Measurements from ENCODE around the gene COL1A2.
A peak's percentile ranks its signal among the peaks of the same experiment; 100 is the strongest.

COL1A2 gene

DNA sequence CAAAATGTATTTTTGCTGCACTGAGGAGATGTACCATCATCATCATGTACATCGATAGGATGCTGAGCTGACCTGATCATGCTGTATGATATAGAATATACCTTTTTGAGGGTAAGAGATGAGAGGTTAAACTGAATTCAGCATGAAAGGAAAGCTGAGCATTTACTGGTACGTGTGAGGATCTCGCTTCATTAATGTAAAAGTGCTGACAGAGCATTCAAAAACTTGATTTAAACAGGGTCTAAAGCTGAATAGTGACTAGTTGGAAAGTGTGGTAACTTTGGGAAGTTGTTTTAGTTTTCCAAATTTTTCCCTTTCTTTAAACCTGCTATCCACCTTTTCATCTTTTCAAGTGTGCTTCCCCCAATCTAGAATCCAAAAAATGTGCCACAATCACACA is 28.5 kb upstream of the COL1A2 start:
- no peak overlapping the region for H3K4me3 ChIP-seq (ENCODE audit: low read length)
- no peaks in the 10 kb centered on the region for H3K9me3 ChIP-seq (replicated peaks; ENCODE audit: low read length)
- H3K27me3 ChIP-seq (ENCODE audit: control insufficient read depth, insufficient read depth, low read length), result no peaks in the 10 kb centered on the region
- H3K9ac ChIP-seq (ENCODE audit: low read depth, low read length), result no peak overlapping the region
- H3K36me3 ChIP-seq (ENCODE audit: insufficient read depth, low read length), result no peaks in the 10 kb centered on the region
- no peak overlapping the region for H3K4me2 ChIP-seq (ENCODE audit: low read length)
- peaks cover 38% of the 10 kb centered on the region for H3K4me1 ChIP-seq (ENCODE audit: control insufficient read depth, insufficient read depth, low read length)

DNA sequence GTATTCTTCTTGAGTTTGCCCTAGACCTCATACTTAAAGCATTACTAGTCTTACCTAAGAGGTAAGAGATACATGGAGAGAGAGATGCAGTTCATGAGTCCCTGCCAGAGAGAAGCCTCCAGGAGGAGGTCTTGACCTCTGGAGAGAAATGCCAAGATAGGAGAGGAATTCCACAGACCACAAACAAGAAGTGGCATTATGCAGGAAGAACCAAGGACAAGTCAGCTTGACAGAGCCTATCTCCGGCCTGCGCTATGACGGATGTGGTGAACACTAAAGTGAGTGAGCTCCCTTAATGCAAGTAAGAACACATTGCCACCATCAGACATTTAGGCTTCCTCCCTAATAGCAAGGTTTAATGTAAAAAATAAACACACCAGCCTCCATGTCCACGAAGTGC is 27.9 kb upstream of the COL1A2 start:
- H3K4me2 ChIP-seq (ENCODE audit: low read length), result no peak overlapping the region
- H3K4me3 ChIP-seq (ENCODE audit: low read length), result no peak overlapping the region
- H3K4me1 ChIP-seq (ENCODE audit: control insufficient read depth, insufficient read depth, low read length), result peaks cover 38% of the 10 kb centered on the region
- no peaks in the 10 kb centered on the region for H3K9me3 ChIP-seq (replicated peaks; ENCODE audit: low read length)
- no peaks in the 10 kb centered on the region for H3K27me3 ChIP-seq (ENCODE audit: control insufficient read depth, insufficient read depth, low read length)
- no peak overlapping the region for H3K9ac ChIP-seq (ENCODE audit: low read depth, low read length)
- H3K36me3 ChIP-seq (ENCODE audit: insufficient read depth, low read length), result no peaks in the 10 kb centered on the region

DNA sequence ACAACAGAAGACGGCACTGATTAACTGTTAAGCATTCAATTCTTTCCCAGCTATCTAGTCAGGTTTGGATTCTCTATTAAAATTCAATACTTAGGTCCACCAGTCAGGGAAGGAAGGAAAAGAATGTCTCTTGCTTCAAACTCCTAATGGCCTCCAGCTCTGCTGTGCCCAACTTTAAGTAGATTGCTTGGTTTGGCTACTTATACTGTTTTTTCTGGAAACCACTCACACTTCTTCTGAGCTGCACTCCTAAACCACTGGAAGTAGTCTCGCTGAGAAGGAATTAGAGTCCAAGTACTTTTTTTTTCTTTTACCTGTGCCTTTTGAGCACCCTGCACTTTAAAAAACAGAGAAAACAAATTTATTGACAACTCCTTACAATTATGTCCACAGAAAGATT is 26.7 kb upstream of the COL1A2 start:
- H3K36me3 ChIP-seq (ENCODE audit: insufficient read depth, low read length), result no peaks in the 10 kb centered on the region
- H3K4me1 ChIP-seq (ENCODE audit: control insufficient read depth, insufficient read depth, low read length), result peaks cover 38% of the 10 kb centered on the region
- H3K9me3 ChIP-seq (replicated peaks; ENCODE audit: low read length), result no peaks in the 10 kb centered on the region
- H3K4me3 ChIP-seq (ENCODE audit: low read length), result peak overlapping the region; percentile 33
- H3K4me2 ChIP-seq (ENCODE audit: low read length), result peak overlapping the region; percentile 71
- peak overlapping the region; percentile 57 for H3K9ac ChIP-seq (ENCODE audit: low read depth, low read length)
- H3K27me3 ChIP-seq (ENCODE audit: control insufficient read depth, insufficient read depth, low read length), result no peaks in the 10 kb centered on the region

DNA sequence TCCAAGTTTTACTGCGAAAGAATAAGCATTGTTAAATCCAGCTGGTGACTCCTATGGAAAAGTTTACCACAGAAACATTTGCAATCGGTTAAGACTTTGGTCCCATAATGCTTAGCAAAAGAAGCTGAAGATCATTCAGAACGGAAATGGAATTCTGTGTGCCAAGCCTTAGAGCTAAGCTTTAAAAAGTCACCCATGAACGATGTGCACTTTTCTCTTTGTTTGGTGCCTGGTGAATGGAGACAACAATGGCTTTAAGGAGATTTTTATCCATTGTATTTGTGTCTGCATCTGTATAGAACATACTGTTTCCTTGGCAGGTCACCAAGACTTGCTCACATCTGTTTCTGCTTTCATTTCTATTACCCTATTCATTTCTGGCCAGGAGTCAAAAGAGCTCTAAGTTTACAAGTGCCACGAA is 26.3 kb upstream of the COL1A2 start:
- H3K4me3 ChIP-seq (ENCODE audit: low read length), result peak overlapping the region; percentile 33
- no peaks in the 10 kb centered on the region for H3K27me3 ChIP-seq (ENCODE audit: control insufficient read depth, insufficient read depth, low read length)
- peak overlapping the region; percentile 57 for H3K9ac ChIP-seq (ENCODE audit: low read depth, low read length)
- H3K4me2 ChIP-seq (ENCODE audit: low read length), result peak overlapping the region; percentile 71
- H3K36me3 ChIP-seq (ENCODE audit: insufficient read depth, low read length), result no peaks in the 10 kb centered on the region
- H3K9me3 ChIP-seq (replicated peaks; ENCODE audit: low read length), result no peaks in the 10 kb centered on the region
- peaks cover 38% of the 10 kb centered on the region for H3K4me1 ChIP-seq (ENCODE audit: control insufficient read depth, insufficient read depth, low read length)

DNA sequence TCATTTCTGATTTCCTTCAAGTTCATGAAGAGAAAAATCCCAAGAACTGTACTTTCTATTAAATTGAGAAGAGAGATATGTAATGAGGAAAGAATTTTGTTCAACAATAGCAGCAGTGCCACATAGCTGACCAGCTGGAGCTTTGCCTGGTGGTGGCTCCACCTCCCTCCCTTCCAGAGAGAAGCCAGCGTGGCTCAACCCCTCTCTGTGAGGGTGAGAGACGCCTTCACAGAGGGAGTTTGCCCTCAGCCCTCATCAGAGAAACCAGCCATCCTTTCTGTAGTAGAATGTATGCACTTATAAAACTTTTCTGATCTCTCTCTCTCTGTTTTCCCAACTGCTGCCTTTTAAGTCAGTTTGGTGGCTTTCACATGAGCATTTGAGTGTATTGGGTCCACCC is 20.5 kb upstream of the COL1A2 start:
- Histone ChIP-seq H3K4me3 (ENCODE audit: low read length) (peak overlapping the region; percentile 60), H3K36me3 (ENCODE audit: insufficient read depth, low read length) (no peaks in the 10 kb centered on the region), H3K4me1 (ENCODE audit: control insufficient read depth, insufficient read depth, low read length) (peaks cover 40% of the 10 kb centered on the region), H3K9ac (ENCODE audit: low read depth, low read length) (peak overlapping the region; percentile 89), H3K27me3 (ENCODE audit: control insufficient read depth, insufficient read depth, low read length) (no peaks in the 10 kb centered on the region), H3K9me3 (replicated peaks; ENCODE audit: low read length) (no peaks in the 10 kb centered on the region), H3K4me2 (ENCODE audit: low read length) (peak overlapping the region; percentile 83)

DNA sequence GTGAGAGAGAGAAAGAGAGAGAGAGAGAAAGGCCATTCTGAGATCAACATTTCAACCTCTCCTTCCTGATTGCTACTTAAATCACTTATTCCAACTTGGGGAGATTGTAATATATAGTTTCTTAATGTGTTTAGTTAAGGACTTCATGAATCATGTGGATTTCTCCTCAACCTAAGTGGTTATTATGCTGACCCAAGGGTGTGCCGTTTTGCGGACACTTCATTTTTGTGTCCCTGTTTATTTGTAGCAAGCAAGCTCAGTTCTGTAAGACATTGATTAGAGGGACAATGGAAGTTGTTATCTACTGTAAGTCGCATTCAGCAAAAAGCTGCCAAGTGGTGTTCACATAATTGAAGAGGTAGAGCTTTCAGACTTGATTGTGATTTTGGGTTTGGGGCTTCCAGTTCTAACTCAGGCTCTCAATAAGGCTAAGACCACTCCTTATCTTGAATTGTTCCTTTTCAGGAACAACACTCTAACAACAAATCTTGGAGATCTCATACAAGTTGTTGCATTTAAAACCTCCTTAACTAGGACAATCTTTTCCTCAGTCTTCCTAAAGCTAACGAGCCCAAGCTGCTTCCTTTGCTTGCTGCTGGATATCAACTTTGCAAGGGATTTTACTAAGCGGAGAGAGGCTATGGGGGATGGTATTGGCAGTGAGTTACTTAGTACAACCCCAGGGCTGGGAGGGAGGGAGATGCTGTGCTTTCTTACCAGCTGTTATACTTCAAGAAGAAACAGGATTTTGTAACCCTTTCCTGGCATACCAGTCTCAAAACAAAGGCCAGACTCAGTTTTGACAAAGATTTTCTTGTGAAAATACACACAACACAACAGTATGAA is 19.8 kb upstream of the COL1A2 start:
- peak overlapping the region; percentile 89 for H3K9ac ChIP-seq (ENCODE audit: low read depth, low read length)

DNA sequence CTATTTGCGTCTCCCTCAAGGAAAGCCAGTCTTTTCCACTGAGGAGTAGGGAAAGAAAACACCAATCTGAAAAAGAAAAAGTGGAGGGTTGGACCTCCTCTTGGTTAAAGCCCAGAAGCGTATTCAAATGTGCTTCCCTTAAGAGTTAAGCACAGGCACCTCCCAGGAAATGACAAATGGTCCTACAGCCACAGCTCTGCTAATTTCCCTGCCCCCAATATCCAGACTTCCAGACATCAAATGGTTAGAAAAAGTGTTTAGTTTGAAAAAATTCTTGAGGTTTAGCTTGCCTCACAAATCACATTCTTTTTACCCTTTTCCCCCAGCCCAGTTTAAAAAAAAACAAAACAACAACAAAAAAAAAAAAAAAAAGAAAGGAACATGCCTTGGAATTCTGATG is 19.0 kb upstream of the COL1A2 start:
- no peaks in the 10 kb centered on the region for H3K36me3 ChIP-seq (ENCODE audit: insufficient read depth, low read length)
- H3K9ac ChIP-seq (ENCODE audit: low read depth, low read length), result peak overlapping the region; percentile 89
- H3K4me2 ChIP-seq (ENCODE audit: low read length), result peak overlapping the region; percentile 83
- no peaks in the 10 kb centered on the region for H3K9me3 ChIP-seq (replicated peaks; ENCODE audit: low read length)
- peaks cover 45% of the 10 kb centered on the region for H3K4me1 ChIP-seq (ENCODE audit: control insufficient read depth, insufficient read depth, low read length)
- H3K4me3 ChIP-seq (ENCODE audit: low read length), result peak overlapping the region; percentile 60
- no peaks in the 10 kb centered on the region for H3K27me3 ChIP-seq (ENCODE audit: control insufficient read depth, insufficient read depth, low read length)

More for the DNA sequence above, 19.8 kb upstream of the COL1A2 start:
- peaks cover 38% of the 10 kb centered on the region for H3K4me1 ChIP-seq (ENCODE audit: control insufficient read depth, insufficient read depth, low read length)
- peak overlapping the region; percentile 60 for H3K4me3 ChIP-seq (ENCODE audit: low read length)
- H3K9me3 ChIP-seq (replicated peaks; ENCODE audit: low read length), result no peaks in the 10 kb centered on the region
- H3K36me3 ChIP-seq (ENCODE audit: insufficient read depth, low read length), result no peaks in the 10 kb centered on the region
- H3K4me2 ChIP-seq (ENCODE audit: low read length), result peak overlapping the region; percentile 83
- no peaks in the 10 kb centered on the region for H3K27me3 ChIP-seq (ENCODE audit: control insufficient read depth, insufficient read depth, low read length)

DNA sequence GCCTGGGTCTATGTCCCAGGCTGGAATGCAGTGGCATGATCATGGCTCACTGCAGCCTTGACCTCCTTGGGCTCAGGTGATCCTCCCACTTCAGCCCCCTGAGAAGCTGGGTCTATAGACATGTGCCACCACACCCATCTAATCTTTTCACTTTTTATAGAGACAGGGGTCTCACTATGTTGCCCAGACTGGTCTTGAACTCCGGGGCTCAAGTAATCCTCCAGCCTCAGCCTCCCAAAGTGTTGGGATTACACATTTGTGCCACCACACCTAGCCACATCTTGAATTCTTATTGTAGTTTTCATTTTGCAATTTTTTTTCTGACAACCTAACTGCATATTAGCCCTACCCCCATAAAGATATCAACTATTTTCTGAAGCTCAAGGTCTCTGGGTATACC is 18.4 kb upstream of the COL1A2 start:
- H3K27me3 ChIP-seq (ENCODE audit: control insufficient read depth, insufficient read depth, low read length), result no peaks in the 10 kb centered on the region
- peaks cover 47% of the 10 kb centered on the region for H3K4me1 ChIP-seq (ENCODE audit: control insufficient read depth, insufficient read depth, low read length)
- no peak overlapping the region for H3K4me3 ChIP-seq (ENCODE audit: low read length)
- H3K4me2 ChIP-seq (ENCODE audit: low read length), result peak overlapping the region; percentile 83
- no peaks in the 10 kb centered on the region for H3K9me3 ChIP-seq (replicated peaks; ENCODE audit: low read length)
- H3K9ac ChIP-seq (ENCODE audit: low read depth, low read length), result peak overlapping the region; percentile 89
- no peaks in the 10 kb centered on the region for H3K36me3 ChIP-seq (ENCODE audit: insufficient read depth, low read length)

DNA sequence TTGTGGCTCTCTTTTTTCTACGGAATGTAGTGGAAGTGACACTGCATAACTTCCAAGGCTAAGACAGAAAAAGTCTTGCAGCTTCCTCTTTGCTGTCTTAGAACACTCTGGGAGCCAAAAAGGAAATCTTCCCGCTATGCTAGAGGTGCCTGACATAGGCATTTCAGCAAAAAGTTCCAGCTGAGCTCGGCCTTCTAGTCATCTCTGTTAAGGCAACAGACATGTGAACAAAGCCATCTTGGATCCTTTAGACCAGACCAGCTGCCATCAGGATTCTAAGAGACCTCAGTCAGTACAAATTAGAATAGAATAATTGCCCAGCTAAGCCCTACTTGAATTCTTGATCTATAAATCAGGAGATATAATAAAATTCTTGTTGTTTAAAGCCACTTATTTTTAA is 16.3 kb upstream of the COL1A2 start:
- Histone ChIP-seq H3K27me3 (ENCODE audit: control insufficient read depth, insufficient read depth, low read length) (no peaks in the 10 kb centered on the region), H3K36me3 (ENCODE audit: insufficient read depth, low read length) (no peaks in the 10 kb centered on the region), H3K9me3 (replicated peaks; ENCODE audit: low read length) (no peaks in the 10 kb centered on the region), H3K9ac (ENCODE audit: low read depth, low read length) (no peak overlapping the region), H3K4me3 (ENCODE audit: low read length) (no peak overlapping the region), H3K4me1 (ENCODE audit: control insufficient read depth, insufficient read depth, low read length) (peaks cover 67% of the 10 kb centered on the region), H3K4me2 (ENCODE audit: low read length) (no peak overlapping the region)

DNA sequence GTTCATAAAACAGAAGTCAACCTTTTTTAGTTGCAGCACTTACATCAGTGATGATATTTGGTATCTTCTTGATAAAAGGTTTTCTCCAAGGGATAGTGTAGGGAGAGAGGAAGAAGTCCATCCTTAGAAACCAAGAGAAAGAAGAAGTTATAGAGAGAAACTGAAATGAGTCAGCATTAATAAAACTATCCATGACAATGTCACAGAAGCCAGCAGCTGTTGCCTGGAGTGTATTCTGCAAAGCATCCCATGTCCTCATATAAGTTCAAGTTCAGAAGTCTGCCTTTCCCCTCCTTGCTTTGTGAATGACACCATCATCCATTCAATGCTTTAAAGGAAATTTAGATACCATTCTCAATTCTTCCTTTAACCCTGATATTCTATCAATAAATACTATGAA is 14.4 kb upstream of the COL1A2 start:
- no peak overlapping the region for H3K4me3 ChIP-seq (ENCODE audit: low read length)
- no peaks in the 10 kb centered on the region for H3K9me3 ChIP-seq (replicated peaks; ENCODE audit: low read length)
- no peaks in the 10 kb centered on the region for H3K27me3 ChIP-seq (ENCODE audit: control insufficient read depth, insufficient read depth, low read length)
- peaks cover 50% of the 10 kb centered on the region for H3K4me1 ChIP-seq (ENCODE audit: control insufficient read depth, insufficient read depth, low read length)
- no peak overlapping the region for H3K9ac ChIP-seq (ENCODE audit: low read depth, low read length)
- H3K36me3 ChIP-seq (ENCODE audit: insufficient read depth, low read length), result no peaks in the 10 kb centered on the region
- no peak overlapping the region for H3K4me2 ChIP-seq (ENCODE audit: low read length)

DNA sequence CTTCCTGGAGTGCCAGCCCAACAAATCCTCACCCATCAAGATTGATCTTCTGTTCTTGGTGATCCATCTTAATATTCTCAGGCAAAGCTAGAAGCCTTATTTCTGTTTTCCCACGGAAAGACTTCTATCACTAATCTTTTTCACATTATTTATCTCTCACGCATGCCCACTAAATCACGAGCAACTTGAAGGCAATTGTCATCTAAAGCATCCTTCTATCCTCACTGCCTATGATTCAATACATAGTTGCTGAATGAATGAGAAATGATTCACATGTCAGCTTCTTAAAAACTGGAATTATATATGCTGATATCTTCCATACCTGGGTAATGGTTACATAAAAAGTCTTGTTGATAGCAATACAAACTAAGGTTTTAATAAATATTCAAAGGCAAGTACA is 12.6 kb upstream of the COL1A2 start:
- Histone ChIP-seq H3K4me3 (ENCODE audit: low read length) (peak overlapping the region; percentile 42), H3K9ac (ENCODE audit: low read depth, low read length) (no peak overlapping the region), H3K36me3 (ENCODE audit: insufficient read depth, low read length) (no peaks in the 10 kb centered on the region), H3K9me3 (replicated peaks; ENCODE audit: low read length) (no peaks in the 10 kb centered on the region), H3K27me3 (ENCODE audit: control insufficient read depth, insufficient read depth, low read length) (no peaks in the 10 kb centered on the region), H3K4me1 (ENCODE audit: control insufficient read depth, insufficient read depth, low read length) (peaks cover 32% of the 10 kb centered on the region), H3K4me2 (ENCODE audit: low read length) (peak overlapping the region; percentile 68)

DNA sequence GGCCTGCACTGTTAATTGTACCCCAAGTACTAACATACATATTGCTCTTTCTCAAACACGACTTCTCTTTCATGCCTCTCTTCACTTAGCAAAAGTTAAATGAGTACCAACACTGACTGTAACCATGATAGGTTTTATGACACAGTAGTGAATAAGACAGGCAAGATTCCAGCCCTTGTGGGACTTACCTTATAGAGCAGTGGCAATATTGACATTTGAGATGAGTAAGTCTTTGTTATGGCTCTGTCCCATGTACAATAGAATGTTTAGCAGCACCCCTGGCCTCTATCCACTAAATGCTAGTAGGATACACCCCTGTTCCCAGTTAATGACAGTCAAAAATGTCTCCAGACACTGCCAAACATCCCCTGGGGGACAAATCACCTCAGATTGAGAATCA is 11.9 kb upstream of the COL1A2 start:
- Histone ChIP-seq H3K36me3 (ENCODE audit: insufficient read depth, low read length) (no peaks in the 10 kb centered on the region), H3K9ac (ENCODE audit: low read depth, low read length) (peak overlapping the region; percentile 41), H3K4me1 (ENCODE audit: control insufficient read depth, insufficient read depth, low read length) (peaks cover 31% of the 10 kb centered on the region), H3K4me2 (ENCODE audit: low read length) (peak overlapping the region; percentile 68), H3K4me3 (ENCODE audit: low read length) (peak overlapping the region; percentile 42), H3K9me3 (replicated peaks; ENCODE audit: low read length) (no peaks in the 10 kb centered on the region), H3K27me3 (ENCODE audit: control insufficient read depth, insufficient read depth, low read length) (no peaks in the 10 kb centered on the region)
